ENCODE data around the gene ZNF646.

The ZNF646 gene

GRCh38 chr16:31114468-31114867 lies 40.2 kb downstream of the ZNF646 start:
- Histone ChIP-seq H3K36me3 (ENCODE audit: control insufficient read depth, insufficient read depth, low read length) (peaks cover 22% of the 10 kb centered on the region), H3K9ac (ENCODE audit: low read depth, low read length) (no peak overlapping the region), H3K27me3 (ENCODE audit: control insufficient read depth, insufficient read depth, low read length) (no peaks in the 10 kb centered on the region), H3K4me3 (ENCODE audit: low read depth, low read length) (no peak overlapping the region), H3K4me1 (ENCODE audit: control insufficient read depth, insufficient read depth, low read length) (no peaks in the 10 kb centered on the region), H3K9me3 (ENCODE audit: control insufficient read depth, insufficient read depth, low read length) (no peaks in the 10 kb centered on the region)

- peak within 1 kb of the TSS; percentile 82 for H3K4me3 ChIP-seq (ENCODE audit: low read depth, low read length)
- H3K36me3 ChIP-seq (ENCODE audit: control insufficient read depth, insufficient read depth, low read length): peaks cover 12% of the 10 kb centered on the region
- no peaks in the 10 kb centered on the region for H3K9me3 ChIP-seq (ENCODE audit: control insufficient read depth, insufficient read depth, low read length)
- H3K4me1 ChIP-seq (ENCODE audit: control insufficient read depth, insufficient read depth, low read length): no peaks in the 10 kb centered on the region
- H3K9ac ChIP-seq (ENCODE audit: low read depth, low read length): peak within 1 kb of the TSS; percentile 67
- H3K27me3 ChIP-seq (ENCODE audit: control insufficient read depth, insufficient read depth, low read length): no peaks in the 10 kb centered on the region
Measured at GRCh38 chr16:31117384-31118222, 43.4 kb downstream of the ZNF646 start, which contains the start of gene KAT8. Gene KAT8, plus strand, starts transcription at chr16:31117664. Its CDS starts 18 bp downstream, at chr16:31117682.

DNA sequence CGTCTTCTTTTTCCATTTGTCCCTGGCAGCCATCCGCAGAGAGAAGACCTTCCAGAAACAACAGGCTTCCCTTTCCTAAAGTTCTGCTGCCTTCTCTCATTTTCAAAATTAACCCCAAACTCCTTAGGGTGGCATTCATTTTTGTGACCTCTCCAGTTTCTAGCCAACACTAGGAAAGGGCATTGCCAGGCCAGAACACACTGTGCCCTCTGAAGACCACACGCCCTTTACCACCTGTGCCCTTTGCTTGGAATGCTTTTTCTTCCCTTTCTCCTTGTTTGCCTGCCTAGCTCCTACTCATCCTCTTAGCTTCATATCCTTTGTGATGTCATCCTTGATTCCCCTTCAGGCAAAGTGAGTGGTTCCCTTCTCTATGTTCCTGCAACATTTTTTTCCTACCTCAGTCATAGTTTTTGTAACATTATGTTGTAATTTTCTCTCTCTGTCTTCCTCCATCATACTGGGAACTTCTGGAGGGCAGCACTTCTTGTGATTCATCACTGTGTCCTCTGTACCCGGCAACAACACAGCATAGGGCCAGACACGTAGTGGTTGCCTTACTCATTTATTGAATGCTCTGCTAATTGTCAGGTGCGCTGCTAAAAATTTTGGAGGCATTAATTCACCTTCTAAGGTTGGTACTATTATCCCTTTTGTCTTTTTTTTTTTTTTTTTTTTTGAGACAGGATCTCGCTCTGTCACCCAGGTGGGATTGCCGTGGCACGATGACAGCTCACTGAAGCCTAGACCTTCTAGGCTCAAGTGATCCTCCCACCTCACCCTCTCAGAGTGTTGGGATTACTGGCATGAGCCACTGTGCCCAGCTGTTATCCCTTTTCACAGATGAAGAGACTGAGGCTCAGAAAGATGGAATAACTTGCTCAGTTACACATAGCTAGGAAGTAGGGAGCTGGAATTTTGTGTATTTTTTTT lies 44.3 kb downstream of the ZNF646 start:
- H3K4me3 ChIP-seq (ENCODE audit: low read depth, low read length): peak overlapping the region; percentile 82
- no peaks in the 10 kb centered on the region for H3K4me1 ChIP-seq (ENCODE audit: control insufficient read depth, insufficient read depth, low read length)
- H3K9ac ChIP-seq (ENCODE audit: low read depth, low read length): peak overlapping the region; percentile 67

DNA sequence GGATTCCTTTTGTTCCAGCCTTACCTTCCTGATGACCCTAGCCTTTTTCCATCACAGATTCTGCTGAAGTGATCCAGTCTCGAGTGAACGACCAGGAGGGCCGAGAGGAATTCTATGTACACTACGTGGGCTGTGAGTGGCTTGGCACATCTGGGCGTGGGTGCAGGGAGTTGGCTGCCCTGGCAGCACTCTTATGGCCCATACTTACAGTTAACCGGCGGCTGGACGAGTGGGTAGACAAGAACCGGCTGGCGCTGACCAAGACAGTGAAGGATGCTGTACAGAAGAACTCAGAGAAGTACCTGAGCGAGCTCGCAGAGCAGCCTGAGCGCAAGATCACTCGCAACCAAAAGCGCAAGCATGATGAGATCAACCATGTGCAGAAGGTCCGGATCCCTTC lies 45.9 kb downstream of the ZNF646 start:
- Histone ChIP-seq H3K36me3 (ENCODE audit: control insufficient read depth, insufficient read depth, low read length) (peaks cover 12% of the 10 kb centered on the region), H3K27me3 (ENCODE audit: control insufficient read depth, insufficient read depth, low read length) (no peaks in the 10 kb centered on the region), H3K9ac (ENCODE audit: low read depth, low read length) (no peak overlapping the region), H3K4me3 (ENCODE audit: low read depth, low read length) (no peak overlapping the region), H3K9me3 (ENCODE audit: control insufficient read depth, insufficient read depth, low read length) (no peaks in the 10 kb centered on the region), H3K4me1 (ENCODE audit: control insufficient read depth, insufficient read depth, low read length) (no peaks in the 10 kb centered on the region)

More for the DNA sequence above, 44.3 kb downstream of the ZNF646 start:
- Histone ChIP-seq H3K36me3 (ENCODE audit: control insufficient read depth, insufficient read depth, low read length) (peaks cover 12% of the 10 kb centered on the region), H3K9me3 (ENCODE audit: control insufficient read depth, insufficient read depth, low read length) (no peaks in the 10 kb centered on the region), H3K27me3 (ENCODE audit: control insufficient read depth, insufficient read depth, low read length) (no peaks in the 10 kb centered on the region)

DNA sequence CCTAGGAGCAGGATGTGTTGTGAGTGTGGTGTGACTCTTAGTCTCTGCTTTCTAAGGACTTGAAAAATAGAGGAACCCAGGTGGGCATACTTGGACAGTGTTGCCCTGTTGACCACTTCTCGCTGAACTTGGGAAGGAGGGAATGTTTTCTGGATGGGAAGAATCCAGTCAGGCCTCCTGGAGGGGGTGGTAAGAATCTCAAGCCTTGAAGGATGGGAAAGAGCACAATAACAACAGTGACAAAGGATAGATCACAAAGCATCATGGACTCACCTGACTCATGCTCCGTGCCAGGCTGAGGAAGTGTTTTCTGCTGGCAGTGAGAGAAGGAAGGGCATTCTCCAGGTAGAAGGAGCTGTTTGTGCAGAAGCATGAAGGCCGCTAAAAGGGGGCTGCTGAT lies 51.6 kb downstream of the ZNF646 start:
- Histone ChIP-seq H3K4me3 (ENCODE audit: low read depth, low read length) (no peak overlapping the region), H3K36me3 (ENCODE audit: control insufficient read depth, insufficient read depth, low read length) (peaks cover 30% of the 10 kb centered on the region), H3K9me3 (ENCODE audit: control insufficient read depth, insufficient read depth, low read length) (no peaks in the 10 kb centered on the region), H3K9ac (ENCODE audit: low read depth, low read length) (no peak overlapping the region), H3K4me1 (ENCODE audit: control insufficient read depth, insufficient read depth, low read length) (no peaks in the 10 kb centered on the region), H3K27me3 (ENCODE audit: control insufficient read depth, insufficient read depth, low read length) (no peaks in the 10 kb centered on the region)

DNA sequence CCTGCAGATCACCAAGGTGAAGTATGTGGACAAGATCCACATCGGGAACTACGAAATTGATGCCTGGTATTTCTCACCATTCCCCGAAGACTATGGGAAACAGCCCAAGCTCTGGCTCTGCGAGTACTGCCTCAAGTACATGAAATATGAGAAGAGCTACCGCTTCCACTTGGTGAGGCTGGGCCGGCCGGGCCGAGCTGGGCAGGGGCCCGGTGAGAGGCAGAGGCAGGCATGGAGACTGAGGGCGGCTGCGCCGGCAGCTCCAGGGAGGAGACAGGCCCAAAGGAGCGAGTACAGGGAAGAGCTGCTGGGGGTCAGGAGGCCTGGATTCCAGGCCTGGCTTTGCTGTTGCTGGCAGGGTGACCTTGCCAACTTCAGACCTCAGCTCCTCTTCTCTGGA lies 53.0 kb downstream of the ZNF646 start:
- H3K4me1 ChIP-seq (ENCODE audit: control insufficient read depth, insufficient read depth, low read length): no peaks in the 10 kb centered on the region

GRCh38 chr16:31128711-31129567 lies 54.7 kb downstream of the ZNF646 start:
- Histone ChIP-seq H3K9me3 (ENCODE audit: control insufficient read depth, insufficient read depth, low read length) (no peaks in the 10 kb centered on the region), H3K4me1 (ENCODE audit: control insufficient read depth, insufficient read depth, low read length) (peaks cover 2% of the 10 kb centered on the region), H3K9ac (ENCODE audit: low read depth, low read length) (no peak overlapping the region), H3K36me3 (ENCODE audit: control insufficient read depth, insufficient read depth, low read length) (peaks cover 53% of the 10 kb centered on the region), H3K4me3 (ENCODE audit: low read depth, low read length) (no peak overlapping the region), H3K27me3 (ENCODE audit: control insufficient read depth, insufficient read depth, low read length) (no peaks in the 10 kb centered on the region)

More for the DNA sequence above, 53.0 kb downstream of the ZNF646 start:
- Histone ChIP-seq H3K36me3 (ENCODE audit: control insufficient read depth, insufficient read depth, low read length) (peaks cover 41% of the 10 kb centered on the region), H3K27me3 (ENCODE audit: control insufficient read depth, insufficient read depth, low read length) (no peaks in the 10 kb centered on the region), H3K9ac (ENCODE audit: low read depth, low read length) (no peak overlapping the region), H3K4me3 (ENCODE audit: low read depth, low read length) (no peak overlapping the region), H3K9me3 (ENCODE audit: control insufficient read depth, insufficient read depth, low read length) (no peaks in the 10 kb centered on the region)

DNA sequence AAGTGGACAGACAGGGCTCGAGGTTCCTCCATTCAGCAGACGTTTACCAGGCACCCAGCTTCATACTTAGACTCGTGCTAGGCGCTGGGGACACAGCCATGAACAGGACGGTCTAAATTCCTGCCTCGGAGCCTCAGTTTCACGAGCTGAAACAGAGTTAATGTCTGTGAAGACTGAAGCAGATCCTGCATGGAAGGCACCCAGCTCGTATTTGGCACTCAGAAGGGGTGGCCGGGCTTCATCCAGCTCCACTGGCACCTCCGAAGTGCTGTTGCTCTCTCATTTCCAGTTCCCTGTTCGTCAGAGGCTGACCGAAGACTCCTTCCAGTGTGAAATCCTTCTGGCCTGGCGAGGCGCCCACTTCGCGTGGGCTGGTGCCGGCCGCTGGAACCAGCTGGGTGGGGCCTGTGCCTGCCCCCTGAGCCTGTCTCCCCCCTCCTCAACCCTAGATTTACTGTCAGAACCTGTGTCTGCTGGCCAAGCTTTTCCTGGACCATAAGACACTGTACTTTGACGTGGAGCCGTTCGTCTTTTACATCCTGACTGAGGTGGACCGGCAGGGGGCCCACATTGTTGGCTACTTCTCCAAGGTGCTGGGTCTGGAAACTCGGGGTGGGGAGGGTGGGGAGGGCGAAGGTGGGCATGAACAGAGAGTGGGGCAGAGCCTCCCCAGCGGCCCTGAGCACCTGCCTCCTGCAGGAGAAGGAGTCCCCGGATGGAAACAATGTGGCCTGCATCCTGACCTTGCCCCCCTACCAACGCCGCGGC lies 55.5 kb downstream of the ZNF646 start:
- Histone ChIP-seq H3K4me3 (ENCODE audit: low read depth, low read length) (no peak overlapping the region), H3K36me3 (ENCODE audit: control insufficient read depth, insufficient read depth, low read length) (peaks cover 53% of the 10 kb centered on the region), H3K9me3 (ENCODE audit: control insufficient read depth, insufficient read depth, low read length) (no peaks in the 10 kb centered on the region), H3K4me1 (ENCODE audit: control insufficient read depth, insufficient read depth, low read length) (peaks cover 2% of the 10 kb centered on the region), H3K9ac (ENCODE audit: low read depth, low read length) (no peak overlapping the region), H3K27me3 (ENCODE audit: control insufficient read depth, insufficient read depth, low read length) (no peaks in the 10 kb centered on the region)

- no peak overlapping the region for H3K4me3 ChIP-seq (ENCODE audit: low read depth, low read length)
- peaks cover 53% of the 10 kb centered on the region for H3K36me3 ChIP-seq (ENCODE audit: control insufficient read depth, insufficient read depth, low read length)
- peaks cover 2% of the 10 kb centered on the region for H3K4me1 ChIP-seq (ENCODE audit: control insufficient read depth, insufficient read depth, low read length)
- H3K9me3 ChIP-seq (ENCODE audit: control insufficient read depth, insufficient read depth, low read length): no peaks in the 10 kb centered on the region
- no peak overlapping the region for H3K9ac ChIP-seq (ENCODE audit: low read depth, low read length)
- H3K27me3 ChIP-seq (ENCODE audit: control insufficient read depth, insufficient read depth, low read length): no peaks in the 10 kb centered on the region
Measured at GRCh38 chr16:31130336-31130891, 56.2 kb downstream of the ZNF646 start.

GRCh38 chr16:31130899-31131298 lies 56.7 kb downstream of the ZNF646 start:
- Histone ChIP-seq H3K4me1 (ENCODE audit: control insufficient read depth, insufficient read depth, low read length) (peaks cover 5% of the 10 kb centered on the region), H3K4me3 (ENCODE audit: low read depth, low read length) (no peak overlapping the region), H3K27me3 (ENCODE audit: control insufficient read depth, insufficient read depth, low read length) (no peaks in the 10 kb centered on the region), H3K9ac (ENCODE audit: low read depth, low read length) (no peak overlapping the region), H3K9me3 (ENCODE audit: control insufficient read depth, insufficient read depth, low read length) (no peaks in the 10 kb centered on the region), H3K36me3 (ENCODE audit: control insufficient read depth, insufficient read depth, low read length) (peaks cover 53% of the 10 kb centered on the region)
